ENCODE data around the gene PRICKLE1.

Gene PRICKLE1

DNA sequence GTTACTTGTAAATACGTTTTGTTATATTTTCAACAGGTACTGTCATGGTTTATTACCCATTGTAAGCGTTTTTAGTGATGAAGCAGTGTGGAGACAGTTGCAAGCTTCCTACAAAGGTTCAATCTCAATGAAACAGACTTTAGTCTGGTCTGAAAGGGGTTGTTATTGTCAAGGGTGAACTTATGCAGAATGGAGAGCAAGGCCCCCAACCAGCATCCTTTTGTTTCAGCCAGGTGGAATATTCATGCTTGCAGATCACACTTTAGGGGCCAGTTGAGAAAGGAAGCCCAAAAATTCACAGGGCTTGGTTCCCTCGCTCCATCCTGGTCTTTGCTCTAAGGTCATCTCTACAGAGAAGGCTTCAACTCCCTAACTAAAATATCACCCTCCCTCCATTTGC, 103.7 kb downstream of the PRICKLE1 start:
- TF ChIP-seq, protein P1, sequence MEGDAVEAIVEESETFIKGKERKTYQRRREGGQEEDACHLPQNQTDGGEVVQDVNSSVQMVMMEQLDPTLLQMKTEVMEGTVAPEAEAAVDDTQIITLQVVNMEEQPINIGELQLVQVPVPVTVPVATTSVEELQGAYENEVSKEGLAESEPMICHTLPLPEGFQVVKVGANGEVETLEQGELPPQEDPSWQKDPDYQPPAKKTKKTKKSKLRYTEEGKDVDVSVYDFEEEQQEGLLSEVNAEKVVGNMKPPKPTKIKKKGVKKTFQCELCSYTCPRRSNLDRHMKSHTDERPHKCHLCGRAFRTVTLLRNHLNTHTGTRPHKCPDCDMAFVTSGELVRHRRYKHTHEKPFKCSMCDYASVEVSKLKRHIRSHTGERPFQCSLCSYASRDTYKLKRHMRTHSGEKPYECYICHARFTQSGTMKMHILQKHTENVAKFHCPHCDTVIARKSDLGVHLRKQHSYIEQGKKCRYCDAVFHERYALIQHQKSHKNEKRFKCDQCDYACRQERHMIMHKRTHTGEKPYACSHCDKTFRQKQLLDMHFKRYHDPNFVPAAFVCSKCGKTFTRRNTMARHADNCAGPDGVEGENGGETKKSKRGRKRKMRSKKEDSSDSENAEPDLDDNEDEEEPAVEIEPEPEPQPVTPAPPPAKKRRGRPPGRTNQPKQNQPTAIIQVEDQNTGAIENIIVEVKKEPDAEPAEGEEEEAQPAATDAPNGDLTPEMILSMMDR (IDR thresholded peaks at IDR 0.05; ENCODE audit: insufficient read depth, missing control alignments), result no peak
- DNase-seq (ENCODE audit: insufficient read length, low spot score), result no peak
- FAIRE-seq, result no peak

GRCh38 chr12:42484996-42485395, 104.5 kb downstream of the PRICKLE1 start:
- FAIRE-seq, result no peak
- TF ChIP-seq, protein P1 (IDR thresholded peaks at IDR 0.05; ENCODE audit: insufficient read depth, missing control alignments), result no peak
- DNase-seq (ENCODE audit: insufficient read length, low spot score), result no peak

- DNase-seq (ENCODE audit: insufficient read length, low spot score) (no peak), FAIRE-seq (no peak)
Observed at GRCh38 chr12:42483521-42483790, 106.1 kb downstream of the PRICKLE1 start.

GRCh38 chr12:42482748-42483520, 106.6 kb downstream of the PRICKLE1 start:
- FAIRE-seq (no peak), DNase-seq (ENCODE audit: insufficient read length, low spot score) (peak; percentile 57)
- TF ChIP-seq, protein P1 (IDR thresholded peaks at IDR 0.05; ENCODE audit: insufficient read depth, missing control alignments), result peak; percentile 73

More at GRCh38 chr12:42483521-42483790, 106.1 kb downstream of the PRICKLE1 start:
- TF ChIP-seq, protein P1 (IDR thresholded peaks at IDR 0.05; ENCODE audit: insufficient read depth, missing control alignments), result no peak

DNA sequence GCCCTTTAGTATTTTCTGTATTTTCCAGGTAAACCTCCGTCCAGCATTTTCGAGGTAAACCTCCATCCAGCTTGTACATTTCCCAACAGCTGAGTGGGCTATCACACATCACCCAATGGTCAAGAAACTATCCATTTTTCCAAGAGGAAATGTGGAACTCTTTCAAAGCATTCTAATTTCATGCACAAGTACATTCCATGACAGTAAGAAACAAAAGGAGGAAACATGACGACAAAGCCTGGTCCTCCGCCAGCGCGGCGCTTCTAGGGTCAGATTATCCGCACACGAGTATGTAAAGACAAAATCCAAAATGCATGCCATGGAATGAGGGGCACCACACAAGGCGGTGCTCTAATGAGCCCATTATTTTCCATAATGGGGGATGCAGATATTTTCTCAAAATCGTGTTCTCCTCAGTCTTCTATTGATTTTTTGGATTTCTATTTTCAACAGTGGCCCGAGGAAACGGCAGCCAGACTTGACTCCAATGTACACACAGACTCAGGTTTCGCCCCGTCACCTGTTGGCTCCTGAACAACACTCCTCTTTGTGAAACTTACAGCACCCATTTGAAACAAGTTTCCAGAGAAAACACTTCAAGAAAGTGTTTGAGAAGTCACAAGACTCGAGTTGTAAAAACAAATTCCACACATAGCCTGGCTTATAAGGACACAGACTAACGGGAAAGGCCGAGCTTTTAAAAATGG, 107.4 kb downstream of the PRICKLE1 start:
- no peak for DNase-seq (ENCODE audit: insufficient read length, low spot score)
- FAIRE-seq, result no peak
- TF ChIP-seq, protein P1 (IDR thresholded peaks at IDR 0.05; ENCODE audit: insufficient read depth, missing control alignments), result no peak

DNA sequence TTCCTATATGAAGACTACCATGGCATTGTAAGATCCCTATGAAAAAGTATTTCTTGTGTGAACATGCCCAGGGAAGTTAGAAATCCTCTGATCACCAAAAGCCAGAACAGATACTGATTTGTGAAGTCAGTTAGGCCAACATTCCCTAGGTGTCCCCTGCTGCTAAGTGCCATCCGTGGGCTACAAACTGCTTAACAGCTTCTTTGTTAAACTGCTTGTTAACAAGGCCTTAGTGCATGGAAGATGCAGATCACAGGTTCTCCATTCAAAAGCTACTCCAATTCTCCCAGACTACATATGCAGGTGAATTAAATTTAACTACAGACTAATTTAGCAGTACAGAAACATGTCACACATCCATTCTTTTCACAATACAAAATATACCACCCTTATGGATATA, 108.2 kb downstream of the PRICKLE1 start:
- TF ChIP-seq, protein P1 (IDR thresholded peaks at IDR 0.05; ENCODE audit: insufficient read depth, missing control alignments), result no peak
- DNase-seq (ENCODE audit: insufficient read length, low spot score), result no peak
- FAIRE-seq, result no peak

DNA sequence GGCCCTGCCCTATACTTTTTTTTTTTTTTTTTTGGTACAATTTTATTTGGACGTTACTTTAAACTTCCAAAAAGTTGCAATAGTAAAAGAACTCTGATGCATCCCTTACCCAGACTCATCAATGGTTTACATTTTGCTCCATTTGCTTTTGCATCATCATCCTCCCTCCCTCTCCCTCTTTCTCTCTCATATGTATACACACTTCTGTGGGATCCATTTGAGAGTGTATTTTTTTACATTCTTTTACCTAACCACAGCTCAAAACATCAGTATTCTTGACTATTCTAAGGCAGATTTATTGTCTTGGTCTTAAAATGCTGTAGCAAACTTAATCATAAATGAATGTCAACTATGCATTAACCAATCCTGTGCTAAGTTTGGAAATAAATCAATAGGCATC, 111.6 kb downstream of the PRICKLE1 start:
- DNase-seq (ENCODE audit: insufficient read length, low spot score) (no peak), FAIRE-seq (no peak)
- TF ChIP-seq, protein P1 (IDR thresholded peaks at IDR 0.05; ENCODE audit: insufficient read depth, missing control alignments), result no peak

Measured in D721Med (cell line).